Memory B cell (primary cell): ENCODE measurements around the gene ABCG8.
"Not testable (repeated sequence)": the region's sequence is repeated elsewhere in the genome, so short reads cannot be mapped to it uniquely, and the experiment has no call there.

ENCODE experiments used
- ATAC-seq: fragments of 150-1000 bp; cut with Tn5 transposase; 2 replicates; pipeline ENCODE4 v1.10.0; 2021; ENCODE audit warnings: low read depth, mild to moderate bottlenecking, moderate library complexity
- DNase-seq, 2 donors: peaks; one replicate each; pipeline ENCODE4 v3.0.0; 2022; ENCODE audit warnings: low spot score in 2 of 2
- H3K27ac Mint-ChIP-seq: one replicate; pipeline ENCODE4 v1.8.0; 2022; ENCODE audit warnings: mild to moderate bottlenecking, moderate library complexity, mixed read lengths
- H3K27me3 Mint-ChIP-seq: one replicate; pipeline ENCODE4 v1.8.0; 2022; ENCODE audit warnings: mixed read lengths
- H3K36me3 Mint-ChIP-seq: one replicate; pipeline ENCODE4 v1.8.0; 2022; ENCODE audit warnings: mild to moderate bottlenecking, mixed read lengths
- H3K4me1 Mint-ChIP-seq: one replicate; pipeline ENCODE4 v1.8.0; 2022; ENCODE audit warnings: mixed read lengths
- H3K4me3 Mint-ChIP-seq: one replicate; pipeline ENCODE4 v1.8.0; 2022; ENCODE audit warnings: mild to moderate bottlenecking, moderate library complexity, mixed read lengths
- H3K9me3 Mint-ChIP-seq: one replicate; pipeline ENCODE4 v1.8.0; 2022; ENCODE audit warnings: mixed read lengths

ABCG8 gene

DNA sequence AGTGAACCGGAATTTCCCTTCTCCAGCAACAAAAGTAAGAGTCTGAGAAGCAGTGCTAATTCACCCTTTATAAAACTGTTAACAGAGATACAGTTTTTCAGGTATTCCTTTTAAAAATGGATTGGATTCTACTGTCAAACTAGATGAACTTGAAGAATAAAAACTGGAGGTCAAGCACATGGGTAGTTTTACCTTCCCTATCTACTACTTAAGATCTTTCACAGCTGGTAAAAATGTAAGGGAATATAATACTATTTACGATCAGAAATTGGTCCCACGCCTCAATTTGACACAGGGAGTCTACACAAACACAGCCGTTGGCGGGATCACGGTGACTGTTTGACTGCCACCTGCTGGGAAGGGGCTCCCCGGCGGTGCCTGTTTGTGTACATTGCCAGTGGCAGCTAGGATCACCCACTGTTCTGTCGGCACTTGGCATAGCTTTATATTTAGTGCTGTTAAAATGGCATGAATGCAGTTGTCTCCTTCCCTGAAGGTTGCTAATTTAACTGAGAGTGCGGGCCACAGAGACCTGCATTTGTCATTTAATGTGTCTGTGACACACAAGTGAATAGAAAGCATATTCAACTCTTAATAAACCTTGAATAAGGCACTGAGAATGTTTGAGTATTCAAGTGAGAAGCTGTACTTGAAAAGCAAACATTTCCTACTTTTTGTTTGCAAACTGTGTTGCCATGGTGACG, 59.5 kb downstream of the ABCG8 start:
- ATAC-seq (no peak), DNase-seq (no peak)
- Mint-ChIP-seq H3K4me1 (no peaks in the 10 kb centered on the region), H3K27ac (no peak overlapping the region), H3K27me3 (no peaks in the 10 kb centered on the region), H3K4me3 (no peak overlapping the region), H3K9me3 (no peaks in the 10 kb centered on the region), H3K36me3 (peaks cover 26% of the 10 kb centered on the region)

- DNase-seq = no peak
- Mint-ChIP-seq H3K9me3 (no peaks in the 10 kb centered on the region), H3K4me1 (no peaks in the 10 kb centered on the region), H3K36me3 (peaks cover 23% of the 10 kb centered on the region), H3K27me3 (no peaks in the 10 kb centered on the region), H3K27ac (no peak overlapping the region), H3K4me3 (no peak overlapping the region)
- no peak for ATAC-seq
Observed at GRCh38 chr2:43898838-43899346, 60.1 kb downstream of the ABCG8 start.

GRCh38 chr2:43899589-43899988, 60.8 kb downstream of the ABCG8 start:
- DNase-seq (no peak), ATAC-seq (no peak)
- Mint-ChIP-seq H3K27me3 (no peaks in the 10 kb centered on the region), H3K4me3 (no peak overlapping the region), H3K4me1 (no peaks in the 10 kb centered on the region), H3K9me3 (no peaks in the 10 kb centered on the region), H3K27ac (no peak overlapping the region), H3K36me3 (peaks cover 22% of the 10 kb centered on the region)

DNA sequence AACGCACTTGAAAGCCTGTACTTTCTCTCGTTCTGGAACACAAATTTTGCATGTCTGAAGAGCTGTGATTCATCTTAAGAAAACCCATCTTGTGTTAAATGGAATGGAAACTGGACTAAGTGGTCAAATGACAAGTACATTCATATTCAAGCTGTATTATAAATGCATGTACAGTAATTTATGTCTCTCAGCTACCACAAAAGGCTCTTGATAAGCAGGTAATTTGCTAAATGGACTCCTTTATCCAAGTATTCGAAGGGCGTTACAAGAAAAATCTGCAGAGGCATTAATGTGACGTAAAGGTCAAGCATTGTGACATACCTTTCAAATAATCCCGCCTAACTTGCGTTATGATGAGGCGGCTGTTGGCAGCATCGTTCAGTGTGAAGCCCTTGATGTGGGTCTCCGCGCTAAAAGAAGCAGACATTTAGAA, 66.6 kb downstream of the ABCG8 start:
- Mint-ChIP-seq H3K4me1 (peaks cover 3% of the 10 kb centered on the region), H3K4me3 (no peak overlapping the region), H3K27ac (peak overlapping the region; percentile 50), H3K9me3 (no peaks in the 10 kb centered on the region), H3K36me3 (peaks cover 19% of the 10 kb centered on the region), H3K27me3 (no peaks in the 10 kb centered on the region)
- ATAC-seq (no peak), DNase-seq (no peak)

GRCh38 chr2:43905871-43906270, 67.1 kb downstream of the ABCG8 start:
- Mint-ChIP-seq H3K9me3 (no peaks in the 10 kb centered on the region), H3K27ac (peak overlapping the region; percentile 50), H3K27me3 (no peaks in the 10 kb centered on the region), H3K4me3 (no peak overlapping the region), H3K4me1 (peaks cover 3% of the 10 kb centered on the region), H3K36me3 (peaks cover 19% of the 10 kb centered on the region)
- no peak for ATAC-seq
- no peak for DNase-seq

DNA sequence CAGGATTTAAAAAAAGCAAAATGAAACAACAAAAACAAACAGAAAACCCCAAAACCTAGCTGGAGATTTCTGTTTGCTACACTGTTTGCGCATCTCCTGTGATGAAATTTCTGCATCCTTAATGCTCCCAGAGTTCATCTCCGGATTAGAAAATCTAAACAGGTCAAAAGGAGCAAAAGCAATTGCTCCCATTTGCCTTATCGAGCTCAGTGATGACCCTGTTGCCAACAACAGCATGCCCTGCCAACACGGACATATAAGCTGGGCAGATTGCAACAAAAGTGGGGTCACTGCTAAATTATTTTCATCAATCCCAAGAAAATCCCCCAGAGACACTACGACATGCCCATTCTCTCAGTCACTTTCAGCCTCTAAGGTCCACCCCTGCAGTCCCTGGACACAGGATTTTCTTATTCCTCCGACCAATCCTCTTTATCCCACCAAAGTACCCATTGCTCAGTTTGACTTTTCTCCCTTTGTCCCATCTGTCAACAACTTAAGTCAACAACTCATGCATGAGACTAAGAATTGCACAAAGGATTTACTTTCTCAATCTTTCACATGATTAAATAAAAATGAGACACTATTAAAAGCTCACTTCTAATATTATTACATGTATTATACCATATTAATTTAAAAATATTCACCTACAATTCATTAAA, 67.8 kb downstream of the ABCG8 start:
- H3K27ac Mint-ChIP-seq = peak overlapping the region; percentile 42
- peaks cover 3% of the 10 kb centered on the region for H3K4me1 Mint-ChIP-seq
- H3K4me3 Mint-ChIP-seq = no peak overlapping the region
- H3K36me3 Mint-ChIP-seq = peaks cover 19% of the 10 kb centered on the region
- no peaks in the 10 kb centered on the region for H3K9me3 Mint-ChIP-seq
- no peak for DNase-seq
- H3K27me3 Mint-ChIP-seq = no peaks in the 10 kb centered on the region
- ATAC-seq = no peak

GRCh38 chr2:43911136-43911790, 72.5 kb downstream of the ABCG8 start:
- not testable (repeated sequence) for H3K4me3 Mint-ChIP-seq, H3K27me3 Mint-ChIP-seq, DNase-seq, H3K4me1 Mint-ChIP-seq, H3K27ac Mint-ChIP-seq, ATAC-seq, H3K9me3 Mint-ChIP-seq
- H3K36me3 Mint-ChIP-seq = peaks cover 13% of the 10 kb centered on the region

DNA sequence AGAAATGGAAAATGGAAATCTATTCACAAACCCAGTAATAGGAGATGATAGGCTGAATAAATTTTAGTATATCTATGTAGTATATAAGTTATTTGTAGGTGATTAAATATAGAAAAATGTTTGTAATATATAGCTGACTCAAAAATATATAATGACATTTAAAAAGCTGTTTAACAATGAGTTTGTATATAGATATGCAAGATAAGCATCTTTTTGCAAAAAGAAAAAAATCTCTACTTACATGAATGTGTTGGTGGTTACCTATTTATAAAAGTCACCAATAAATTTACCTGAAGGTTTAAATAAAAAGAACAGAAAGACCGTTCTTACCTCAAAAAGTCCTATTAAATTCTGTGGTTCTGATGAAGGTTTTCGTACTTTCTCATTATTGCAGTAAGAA, 85.7 kb downstream of the ABCG8 start:
- no peak overlapping the region for H3K4me3 Mint-ChIP-seq
- peaks cover 15% of the 10 kb centered on the region for H3K36me3 Mint-ChIP-seq
- no peak for ATAC-seq
- peaks cover 6% of the 10 kb centered on the region for H3K4me1 Mint-ChIP-seq
- DNase-seq = no peak
- H3K27me3 Mint-ChIP-seq = no peaks in the 10 kb centered on the region
- no peak overlapping the region for H3K27ac Mint-ChIP-seq
- no peaks in the 10 kb centered on the region for H3K9me3 Mint-ChIP-seq

- Mint-ChIP-seq H3K36me3 (peaks cover 22% of the 10 kb centered on the region), H3K27me3 (no peaks in the 10 kb centered on the region), H3K9me3 (no peaks in the 10 kb centered on the region), H3K4me3 (no peak overlapping the region), H3K27ac (no peak overlapping the region), H3K4me1 (peaks cover 10% of the 10 kb centered on the region)
- DNase-seq = no peak
- no peak for ATAC-seq
Observed at GRCh38 chr2:43925431-43925830, 86.7 kb downstream of the ABCG8 start.

DNA sequence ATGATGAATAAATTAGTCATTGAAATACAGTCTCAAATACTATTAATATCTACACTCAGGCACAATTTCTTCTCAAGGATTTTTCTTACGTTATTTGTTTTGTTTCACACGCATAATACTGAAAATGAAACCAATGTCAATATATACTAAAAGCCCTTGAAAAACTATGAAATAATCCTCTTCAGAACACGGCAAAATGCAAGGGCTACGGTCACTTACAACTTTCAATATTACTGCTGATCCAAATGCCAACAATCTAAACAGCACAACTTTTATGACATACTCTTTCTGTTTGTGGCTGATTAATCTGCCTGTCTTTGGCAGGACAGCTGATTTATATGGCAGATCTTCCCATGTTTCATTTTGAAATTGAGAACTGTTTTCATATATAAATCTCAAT, 88.7 kb downstream of the ABCG8 start:
- no peak for DNase-seq
- Mint-ChIP-seq H3K4me1 (peaks cover 10% of the 10 kb centered on the region), H3K36me3 (peaks cover 25% of the 10 kb centered on the region), H3K4me3 (peak overlapping the region; percentile 32), H3K9me3 (no peaks in the 10 kb centered on the region), H3K27ac (peak overlapping the region; percentile 89), H3K27me3 (no peaks in the 10 kb centered on the region)
- no peak for ATAC-seq

DNA sequence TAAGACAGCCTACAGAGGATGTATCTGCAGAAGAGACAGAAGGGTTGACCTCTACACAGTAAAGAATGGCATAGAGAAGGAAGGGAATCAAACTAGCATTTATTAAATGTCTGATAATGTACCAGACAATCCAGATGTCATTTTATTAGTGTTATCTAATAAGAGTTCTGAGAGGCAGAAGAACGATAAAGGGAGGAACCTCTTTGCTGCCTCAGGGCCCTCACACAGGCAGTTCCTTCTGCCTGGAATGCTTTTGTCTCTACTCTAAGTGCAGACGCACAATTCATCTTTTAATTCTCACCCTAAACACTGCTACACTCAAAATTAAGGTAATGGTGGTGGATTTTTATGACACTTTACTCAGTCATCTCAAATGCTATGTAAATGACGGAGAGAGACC, 92.5 kb downstream of the ABCG8 start:
- Mint-ChIP-seq H3K4me1 (peaks cover 10% of the 10 kb centered on the region), H3K9me3 (no peaks in the 10 kb centered on the region), H3K27ac (no peak overlapping the region), H3K36me3 (peaks cover 17% of the 10 kb centered on the region), H3K27me3 (no peaks in the 10 kb centered on the region), H3K4me3 (no peak overlapping the region)
- DNase-seq = no peak
- ATAC-seq = no peak
